Astrocyte (in vitro differentiated cells and primary cell): ENCODE measurements around the gene UNKL. TPM values are rescaled to one million over a fixed set of nuclear protein-coding genes. Genes with fewer than 3 reads are reported as not detected.
"Not testable (repeated sequence)": the region's sequence is repeated elsewhere in the genome, so short reads cannot be mapped to it uniquely, and the experiment has no call there.

Experiments used
- DNase-seq: peaks from one replicate; pipeline ENCODE4 v3.0.0-alpha.2; 2010; ENCODE audit warnings: low read depth
- FAIRE-seq: peaks from 2 replicates; lab custom pipeline; 2011; peaks lifted over from hg19 to GRCh38; lab: Jason Lieb, UNC
- H2AFZ ChIP-seq: 2 replicates; pipeline ENCODE4 v1.6.0; 2012; ENCODE audit warnings: low read depth, low read length, inconsistent platforms
- H3K27ac ChIP-seq: 2 replicates; pipeline ENCODE4 v1.5.1; 2011; ENCODE audit warnings: low read depth, low read length, inconsistent platforms
- H3K27me3 ChIP-seq: 2 replicates; pipeline ENCODE4 v1.6.0; 2011; ENCODE audit warnings: low read length, inconsistent platforms; ENCODE audit not compliant: insufficient read depth
- H3K36me3 ChIP-seq: 2 replicates; pipeline ENCODE4 v1.5.1; 2011; ENCODE audit warnings: low read length, inconsistent platforms; ENCODE audit not compliant: insufficient read depth
- H3K4me1 ChIP-seq: 2 replicates; pipeline ENCODE4 v1.5.1; 2011; ENCODE audit warnings: low read length, inconsistent platforms; ENCODE audit not compliant: insufficient read depth
- H3K4me2 ChIP-seq: 2 replicates; pipeline ENCODE4 v1.6.0; 2012; ENCODE audit warnings: low read length, inconsistent platforms
- H3K4me3 ChIP-seq: 2 replicates; pipeline ENCODE4 v1.5.1; 2011; ENCODE audit warnings: low read depth, mild to moderate bottlenecking, low read length, inconsistent platforms; ENCODE audit not compliant: insufficient read depth
- H3K79me2 ChIP-seq: 2 replicates; pipeline ENCODE4 v1.6.0; 2012; ENCODE audit warnings: mild to moderate bottlenecking, low read length, inconsistent platforms; ENCODE audit not compliant: insufficient read depth
- H3K9ac ChIP-seq: 2 replicates; pipeline ENCODE4 v1.6.0; 2012; ENCODE audit warnings: mild to moderate bottlenecking, low read length, inconsistent platforms
- H3K9me3 ChIP-seq: 2 replicates; pipeline ENCODE4 v1.5.1; 2012; ENCODE audit warnings: low read depth, mild to moderate bottlenecking, low read length, inconsistent platforms; ENCODE audit not compliant: insufficient read depth
- H4K20me1 ChIP-seq: 2 replicates; pipeline ENCODE4 v1.6.0; 2012; ENCODE audit warnings: low read length, inconsistent platforms; ENCODE audit not compliant: insufficient read depth
- H3K27ac Mint-ChIP-seq: one replicate; pipeline ENCODE4 v1.8.0; 2021; ENCODE audit warnings: mild to moderate bottlenecking, mixed read lengths; ENCODE audit not compliant: unreplicated experiment
- H3K27me3 Mint-ChIP-seq: one replicate; pipeline ENCODE4 v1.8.0; 2021; ENCODE audit warnings: low read depth, mixed read lengths; ENCODE audit not compliant: unreplicated experiment
- H3K36me3 Mint-ChIP-seq: one replicate; pipeline ENCODE4 v1.8.0; 2021; ENCODE audit warnings: low read depth, mixed read lengths; ENCODE audit not compliant: unreplicated experiment
- H3K4me1 Mint-ChIP-seq: one replicate; pipeline ENCODE4 v1.8.0; 2021; ENCODE audit warnings: low read depth, mixed read lengths; ENCODE audit not compliant: unreplicated experiment
- H3K4me3 Mint-ChIP-seq: one replicate; pipeline ENCODE4 v1.8.0; 2021; ENCODE audit warnings: mild to moderate bottlenecking, moderate library complexity, mixed read lengths; ENCODE audit not compliant: unreplicated experiment
- H3K9me3 Mint-ChIP-seq: one replicate; pipeline ENCODE4 v1.8.0; 2021; ENCODE audit warnings: mild to moderate bottlenecking, mixed read lengths; ENCODE audit not compliant: unreplicated experiment
- CTCF ChIP-seq: IDR thresholded peaks from 2 replicates; pipeline ENCODE4 v1.5.1; 2011; ENCODE audit warnings: low read depth, mild to moderate bottlenecking, inconsistent platforms, low read length, moderate library complexity; ENCODE audit not compliant: insufficient read depth
- EZH2 ChIP-seq: IDR thresholded peaks from 2 replicates; pipeline ENCODE4 v1.6.1; 2012; ENCODE audit warnings: mild to moderate bottlenecking, low read length, inconsistent platforms; ENCODE audit not compliant: insufficient read depth
- total RNA-seq: library from RNA; stranded (reverse); gene quantifications from 2 replicates; pipeline ENCODE4 v1.2.1, GENCODE V29; 2021

UNKL gene
- total RNA-seq, 1 donor from 2014 or later, result 10.7 TPM

DNA sequence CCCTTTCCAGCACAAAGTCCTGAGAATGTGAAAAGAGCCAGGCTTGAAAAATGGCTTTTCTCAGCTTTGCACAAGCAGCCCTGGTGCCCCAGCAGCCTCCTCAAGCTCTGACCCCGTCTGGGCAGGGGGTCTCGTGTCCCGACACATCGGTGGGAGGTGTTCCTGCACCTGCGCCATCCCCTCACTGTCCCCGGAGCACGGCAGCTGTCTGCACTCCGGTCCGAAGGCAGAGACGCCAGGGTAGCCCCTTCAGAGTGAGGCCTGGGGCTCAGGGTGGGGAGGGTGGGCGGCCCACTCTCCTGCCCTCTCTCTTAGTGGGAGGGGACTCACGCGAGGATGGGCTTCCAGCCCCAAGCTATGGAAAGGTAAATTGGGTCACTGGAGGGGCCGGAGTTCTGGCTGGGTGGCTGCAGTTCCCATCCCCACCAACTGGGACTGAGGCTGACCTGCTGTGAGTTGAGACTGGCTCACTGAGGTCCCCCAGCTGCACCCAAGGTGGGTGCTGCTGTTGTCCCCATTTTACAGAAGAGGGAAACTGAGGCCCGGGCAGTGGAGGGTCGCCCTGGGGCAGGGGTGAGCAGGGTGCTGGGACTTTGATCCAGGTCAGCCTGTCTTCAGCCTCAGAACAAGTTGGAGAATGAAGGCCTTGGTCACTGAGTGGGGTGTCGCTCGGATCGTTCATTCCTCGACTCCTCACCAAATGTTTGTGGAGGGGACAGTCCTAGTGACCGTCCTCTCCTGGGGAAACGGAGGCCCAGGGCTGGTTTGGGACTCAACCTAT is 83.4 kb downstream of the UNKL start:
- TF ChIP-seq EZH2, result no peak
- no peak for TF ChIP-seq CTCF
- Mint-ChIP-seq H3K36me3 (no peaks in the 10 kb centered on the region), H3K27ac (no peak overlapping the region), H3K9me3 (peaks cover 3% of the 10 kb centered on the region), H3K4me3 (no peak overlapping the region), H3K27me3 (peaks cover 26% of the 10 kb centered on the region), H3K4me1 (no peaks in the 10 kb centered on the region)
- no peak overlapping the region for H2AFZ ChIP-seq
- H3K79me2 ChIP-seq, result no peaks in the 10 kb centered on the region
- no peak overlapping the region for H3K4me3 ChIP-seq
- peaks cover 7% of the 10 kb centered on the region for H4K20me1 ChIP-seq
- H3K9ac ChIP-seq, result no peak overlapping the region
- H3K27me3 ChIP-seq, result peaks cover 41% of the 10 kb centered on the region
- H3K4me2 ChIP-seq, result peak overlapping the region; percentile 46
- H3K27ac ChIP-seq, result no peak overlapping the region
- H3K4me1 ChIP-seq, result peaks cover 11% of the 10 kb centered on the region
- no peak for DNase-seq
- peaks cover 4% of the 10 kb centered on the region for H3K9me3 ChIP-seq
- H3K36me3 ChIP-seq, result no peaks in the 10 kb centered on the region
- FAIRE-seq, result no peak

DNA sequence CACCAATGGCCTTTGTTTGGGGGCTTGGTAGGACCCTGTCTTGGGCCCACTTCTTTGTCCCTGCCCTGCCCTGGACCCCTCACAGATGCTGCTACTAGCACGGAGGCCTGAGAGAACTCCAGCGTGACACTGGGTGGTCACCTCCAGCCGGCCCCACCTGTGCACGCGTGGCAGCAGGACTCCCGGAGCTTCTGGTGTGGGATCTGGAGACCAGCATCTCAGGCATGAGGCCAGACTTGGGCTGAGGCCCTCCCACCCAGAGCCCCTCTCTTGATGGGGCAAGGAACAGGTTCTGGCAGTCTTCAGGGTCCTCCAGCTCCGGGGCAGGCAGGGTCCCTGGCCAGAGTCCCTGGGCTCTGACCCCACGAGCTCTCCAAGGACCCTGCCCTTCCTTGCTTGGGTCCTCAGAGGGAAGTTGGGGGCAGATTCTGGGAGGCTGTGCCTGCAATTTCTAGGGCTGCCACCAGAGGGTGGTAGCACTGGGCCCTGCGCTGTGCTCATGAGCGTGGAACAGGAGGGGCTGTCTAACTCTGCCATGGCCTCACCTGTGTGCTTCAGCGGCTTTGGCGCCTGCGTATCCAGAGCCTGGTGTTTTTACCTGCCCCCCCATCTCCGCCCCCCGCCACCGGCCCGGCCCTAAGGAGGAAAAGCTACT is 84.1 kb downstream of the UNKL start:
- no peaks in the 10 kb centered on the region for H3K36me3 Mint-ChIP-seq
- H3K27me3 ChIP-seq, result peaks cover 34% of the 10 kb centered on the region
- no peak for DNase-seq

GRCh38 chr16:1328961-1329360 is 85.5 kb downstream of the UNKL start:
- FAIRE-seq, H3K27ac ChIP-seq, H3K27ac Mint-ChIP-seq, H3K9me3 Mint-ChIP-seq, H3K4me1 Mint-ChIP-seq, DNase-seq, H3K27me3 Mint-ChIP-seq, H3K9me3 ChIP-seq, H3K79me2 ChIP-seq, H3K36me3 ChIP-seq, H3K4me3 Mint-ChIP-seq, H3K9ac ChIP-seq, H3K4me2 ChIP-seq, H3K4me3 ChIP-seq, H2AFZ ChIP-seq, H3K36me3 Mint-ChIP-seq: not testable (repeated sequence)
- peaks cover 23% of the 10 kb centered on the region for H4K20me1 ChIP-seq
- peaks cover 11% of the 10 kb centered on the region for H3K4me1 ChIP-seq
- H3K27me3 ChIP-seq, result peaks cover 22% of the 10 kb centered on the region

More for the DNA sequence above, 84.1 kb downstream of the UNKL start:
- Histone ChIP-seq H4K20me1 (peaks cover 14% of the 10 kb centered on the region), H3K4me3 (no peak overlapping the region), H3K4me2 (no peak overlapping the region), H3K36me3 (no peaks in the 10 kb centered on the region), H3K9ac (no peak overlapping the region), H3K9me3 (peaks cover 4% of the 10 kb centered on the region), H3K79me2 (no peaks in the 10 kb centered on the region), H2AFZ (no peak overlapping the region), H3K4me1 (peaks cover 11% of the 10 kb centered on the region), H3K27ac (no peak overlapping the region)
- Mint-ChIP-seq H3K27ac (no peak overlapping the region), H3K27me3 (peaks cover 20% of the 10 kb centered on the region), H3K9me3 (peaks cover 3% of the 10 kb centered on the region), H3K4me3 (no peak overlapping the region), H3K4me1 (no peaks in the 10 kb centered on the region)
- FAIRE-seq, result no peak
- TF ChIP-seq CTCF (no peak), EZH2 (no peak)

- not testable (repeated sequence) for H3K4me2 ChIP-seq, H3K9me3 ChIP-seq, DNase-seq, H3K36me3 ChIP-seq, H3K36me3 Mint-ChIP-seq, H3K9ac ChIP-seq, H3K27ac Mint-ChIP-seq, H2AFZ ChIP-seq, H3K27me3 Mint-ChIP-seq, H3K4me3 Mint-ChIP-seq, FAIRE-seq, H3K27ac ChIP-seq, H3K4me1 Mint-ChIP-seq, H3K4me3 ChIP-seq, H3K79me2 ChIP-seq, H3K9me3 Mint-ChIP-seq
- H3K4me1 ChIP-seq, result peaks cover 11% of the 10 kb centered on the region
- peaks cover 18% of the 10 kb centered on the region for H3K27me3 ChIP-seq
- H4K20me1 ChIP-seq, result peaks cover 31% of the 10 kb centered on the region
Measured at GRCh38 chr16:1328136-1328535, 86.4 kb downstream of the UNKL start.
